K562 (cell line): Measurements from ENCODE around the gene IL6ST. TPM values are rescaled to one million over a fixed set of nuclear protein-coding genes. Genes with fewer than 3 reads are reported as not detected.
A peak's percentile ranks its signal among the peaks of the same experiment; 100 is the strongest.

ENCODE experiments used
- CSDE1 ChIP-seq, 2 experiments: fragments of 450-650 bp; IDR thresholded peaks; 2 replicates each; pipeline ENCODE4 v1.6.1; 2016; ENCODE audit warnings: mild to moderate bottlenecking in 1 of 2
- FOXJ3 ChIP-seq: sonication (generic); formaldehyde crosslinking; IDR thresholded peaks from 2 replicates; pipeline ENCODE4 v1.4.0; 2020; ENCODE audit warnings: mild to moderate bottlenecking, missing genetic modification reagents
- HDAC1 ChIP-seq, 2 experiments: fragments of 450-650 bp; IDR thresholded peaks; 2 replicates each; pipeline ENCODE4 v1.6.1; 2016 to 2017; ENCODE audit warnings: inconsistent platforms in 1 of 2, mild to moderate bottlenecking in 1 of 2, moderate library complexity in 1 of 2
- HNRNPUL1 ChIP-seq: fragments of 200-400 bp; formaldehyde crosslinking; IDR thresholded peaks from 2 replicates; pipeline ENCODE4 v1.6.1; 2017; ENCODE audit warnings: low read length
- MAFG ChIP-seq: fragments of 450-650 bp; conservative IDR thresholded peaks from 2 replicates; pipeline ENCODE4 v1.6.1; 2016; ENCODE audit warnings: missing genetic modification characterization, missing compliant biosample characterization
- MEF2D ChIP-seq: conservative IDR thresholded peaks from 2 replicates; pipeline ENCODE4 v1.6.1; 2016; ENCODE audit warnings: low read depth, missing genetic modification characterization, missing compliant biosample characterization
- MTA3 ChIP-seq: fragments of 450-650 bp; formaldehyde crosslinking; IDR thresholded peaks from 2 replicates; pipeline ENCODE4 v1.6.1; 2017; ENCODE audit warnings: mild to moderate bottlenecking, borderline replicate concordance
- NELFE ChIP-seq: IDR thresholded peaks from 2 replicates; pipeline ENCODE4 v1.6.1; 2011; ENCODE audit warnings: mild to moderate bottlenecking; ENCODE audit not compliant: insufficient read depth, insufficient read length
- POLR3A ChIP-seq: IDR thresholded peaks from 2 replicates; pipeline ENCODE4 v1.6.1; 2011; ENCODE audit warnings: borderline replicate concordance, mild to moderate bottlenecking, moderate library complexity; ENCODE audit not compliant: insufficient read length, insufficient read depth; ENCODE audit errors: extremely low read depth
- SMAD1 ChIP-seq: fragments of 150-350 bp; IDR thresholded peaks from 2 replicates; pipeline ENCODE4 v1.6.1; 2014; ENCODE audit warnings: low read length, low read depth; ENCODE audit not compliant: partially characterized antibody
- TAF9B ChIP-seq: fragments of 450-650 bp; IDR thresholded peaks from 2 replicates; pipeline ENCODE4 v1.6.1; 2018; ENCODE audit warnings: mild to moderate bottlenecking; ENCODE audit not compliant: partially characterized antibody
- TAL1 ChIP-seq: fragments of 450-650 bp; IDR thresholded peaks from 2 replicates; pipeline ENCODE4 v1.6.1; 2016; ENCODE audit warnings: mild to moderate bottlenecking
- YY1 ChIP-seq, 3 experiments: IDR thresholded peaks; 2 replicates each; pipeline ENCODE4 v1.6.1; 2011; ENCODE audit warnings: low read length in 2 of 3, mild to moderate bottlenecking in 2 of 3, moderate library complexity in 2 of 3, borderline replicate concordance in 1 of 3, control low read depth in 1 of 3, low read depth in 1 of 3; ENCODE audit not compliant: insufficient read depth in 3 of 3, insufficient replicate concordance in 2 of 3, control insufficient read depth in 1 of 3, insufficient read length in 1 of 3; ENCODE audit errors: extremely low read depth in 1 of 3
- ZFPM2 ChIP-seq: fragments of 250-450 bp; sonication (Bioruptor Pico); IDR thresholded peaks from 2 replicates; pipeline ENCODE4 v1.5.1; 2022; ENCODE audit warnings: mild to moderate bottlenecking
- ZNF12 ChIP-seq: sonication (generic); formaldehyde crosslinking; IDR thresholded peaks from 2 replicates; pipeline ENCODE4 v1.4.0; 2020; ENCODE audit warnings: mild to moderate bottlenecking, missing genetic modification reagents
- ZNF324 ChIP-seq: fragments of 250-450 bp; sonication (Bioruptor Pico); IDR thresholded peaks from 2 replicates; pipeline ENCODE4 v1.4.0; 2020; ENCODE audit warnings: mild to moderate bottlenecking
- ZNF609 ChIP-seq: sonication (generic); formaldehyde crosslinking; IDR thresholded peaks from 2 replicates; pipeline ENCODE4 v1.8.1; 2023; ENCODE audit warnings: missing genetic modification reagents, mild to moderate bottlenecking, borderline replicate concordance
- polyA plus RNA-seq, 8 experiments: library from polyadenylated mRNA; depleted of rRNA in 4 of 8; stranded (reverse) in 5 of 8; unstranded in 3 of 8; fragments of >200 nt; fragmentation: Nextera tagmentation in 2 of 8; fragmentation: Illumina TruSeq in 1 of 8; extraction: Ambion mirVana in 2 of 8; extraction: Trizol in 1 of 8; gene quantifications; 2 replicates each; pipeline versions ENCODE4 v1.2.1 to v1.2.3, GENCODE V29; 2011 to 2014; ENCODE audit warnings: inconsistent platforms in 1 of 8, missing spikeins in 1 of 8
- total RNA-seq, 7 experiments: library from RNA; depleted of rRNA in 6 of 7; stranded (reverse); fragments of >200 nt in 6 of 7; fragmentation: Illumina TruSeq in 2 of 7; extraction: Trizol in 2 of 7; gene quantifications; 2 replicates each; pipeline versions ENCODE4 v1.2.1 to v1.2.3, GENCODE V29; 2011 to 2021; ENCODE audit warnings: low replicate concordance in 1 of 7
- TF ChIP-seq, protein P1 (sequence below): IDR thresholded peaks from 2 replicates; pipeline ENCODE4 v1.6.1; 2011; ENCODE audit not compliant: insufficient read length; ENCODE audit errors: extremely low read depth
- TF ChIP-seq, protein P2 (sequence below), 2 experiments: fragments of 200-800 bp in 1 of 2; sonication (Bioruptor generic) in 1 of 2; sonication (generic) in 1 of 2; formaldehyde crosslinking in 1 of 2; IDR thresholded peaks in 1 of 2; conservative IDR thresholded peaks in 1 of 2; 2 replicates each; pipeline versions ENCODE4 v1.5.0 to v1.6.1; 2016 to 2020; ENCODE audit warnings: missing compliant biosample characterization in 1 of 2, missing genetic modification characterization in 1 of 2, missing genetic modification reagents in 1 of 2

Gene IL6ST
- total and polyA plus RNA-seq, 9 of the 15 experiments (the other 6 are each of a cell fraction or from before 2014, with no cell fraction given): 2.0 to 27.0 (median 7.9) TPM

- TF ChIP-seq MTA3 (peak; percentile 93), ZFPM2 (CRISPR knock-in tag) (no peak), CSDE1 (IDR thresholded peaks at IDR 0.05) (no peak), ZNF12 (CRISPR knock-in tag) (no peak), HDAC1 (IDR thresholded peaks at IDR 0.05) (peak in 1 of 2 experiments; percentile 93; a peak in 3 of 4 replicates), MAFG (tag) (peak; percentile 99), ZNF609 (CRISPR knock-in tag) (no peak), YY1 (IDR thresholded peaks at IDR 0.05; ENCODE audit: borderline replicate concordance in 1 of 3, control insufficient read depth in 1 of 3, extremely low read depth in 1 of 3, insufficient read depth in 3 of 3, insufficient read length in 1 of 3, insufficient replicate concordance in 2 of 3, low read depth in 1 of 3, low read length in 2 of 3) (no peak), HNRNPUL1 (no peak), POLR3A (no peak), TAL1 (peak; percentile 98), NELFE (no peak), MEF2D (tag) (no peak), TAF9B (peak; percentile 43), ZNF324 (CRISPR knock-in tag) (no peak), SMAD1 (peak; percentile 56), FOXJ3 (CRISPR knock-in tag) (no peak)
- TF ChIP-seq, protein P1, sequence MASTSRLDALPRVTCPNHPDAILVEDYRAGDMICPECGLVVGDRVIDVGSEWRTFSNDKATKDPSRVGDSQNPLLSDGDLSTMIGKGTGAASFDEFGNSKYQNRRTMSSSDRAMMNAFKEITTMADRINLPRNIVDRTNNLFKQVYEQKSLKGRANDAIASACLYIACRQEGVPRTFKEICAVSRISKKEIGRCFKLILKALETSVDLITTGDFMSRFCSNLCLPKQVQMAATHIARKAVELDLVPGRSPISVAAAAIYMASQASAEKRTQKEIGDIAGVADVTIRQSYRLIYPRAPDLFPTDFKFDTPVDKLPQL: no peak
- TF ChIP-seq, protein P2, sequence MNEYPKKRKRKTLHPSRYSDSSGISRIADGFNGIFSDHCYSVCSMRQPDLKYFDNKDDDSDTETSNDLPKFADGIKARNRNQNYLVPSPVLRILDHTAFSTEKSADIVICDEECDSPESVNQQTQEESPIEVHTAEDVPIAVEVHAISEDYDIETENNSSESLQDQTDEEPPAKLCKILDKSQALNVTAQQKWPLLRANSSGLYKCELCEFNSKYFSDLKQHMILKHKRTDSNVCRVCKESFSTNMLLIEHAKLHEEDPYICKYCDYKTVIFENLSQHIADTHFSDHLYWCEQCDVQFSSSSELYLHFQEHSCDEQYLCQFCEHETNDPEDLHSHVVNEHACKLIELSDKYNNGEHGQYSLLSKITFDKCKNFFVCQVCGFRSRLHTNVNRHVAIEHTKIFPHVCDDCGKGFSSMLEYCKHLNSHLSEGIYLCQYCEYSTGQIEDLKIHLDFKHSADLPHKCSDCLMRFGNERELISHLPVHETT (CRISPR knock-in tag; conservative IDR thresholded peaks at IDR 0.05 in 1 of 2, IDR thresholded peaks at IDR 0.05 in 1 of 2): peak in 1 of 2 experiments; percentile 77; a peak in 2 of 4 replicates
Observed at GRCh38 chr5:56037531-56038010, 42.8 kb upstream of the IL6ST start (continued).
